IMR-90 (cell line): ENCODE results near the gene ZBTB24. TPM values are rescaled to one million over a fixed set of nuclear protein-coding genes. Genes with fewer than 3 reads are reported as not detected.

ENCODE experiments used
- ATAC-seq: fragments of 200-7000 bp; cut with Tn5 transposase; 2 replicates; pipeline ENCODE4 v1.9.1; 2020; ENCODE audit warnings: low read depth, mild to moderate bottlenecking, moderate library complexity
- BruUV-seq: library from RNA; stranded (reverse); fragments of 400-500 nt; replicated peaks from 2 replicates; lab custom pipeline; 2021; lab: Mats Ljungman, UMichigan
- CTCF ChIA-PET: fragments of 300-600 bp; formaldehyde crosslinking; extraction: SDS; loops from one replicate; lab custom pipeline; 2021; ENCODE audit warnings: antibody characterized with exemption; lab: Yijun Ruan, JAX
- POLR2A ChIA-PET: fragments of 300-600 bp; sonication (Branson Sonifier 250); formaldehyde crosslinking; loops from one replicate; lab custom pipeline; 2022; ENCODE audit warnings: antibody characterized with exemption; ENCODE audit not compliant: unreplicated experiment; lab: Charles Lee
- DNase-seq: peaks from one replicate; pipeline ENCODE4 v3.0.0; 2013
- H2AFZ ChIP-seq: replicated peaks from 2 replicates; pipeline ENCODE3; 2013; ENCODE audit warnings: low read length, mild to moderate bottlenecking; ENCODE audit not compliant: poor library complexity
- H2AK5ac ChIP-seq: 2 replicates; pipeline ENCODE4 v1.6.1; 2013; ENCODE audit warnings: low read depth, low read length, inconsistent platforms
- H2AK9ac ChIP-seq: replicated peaks from 2 replicates; pipeline ENCODE3; 2013; ENCODE audit warnings: mild to moderate bottlenecking, low read depth, low read length, moderate library complexity; ENCODE audit not compliant: poor library complexity
- H2BK120ac ChIP-seq: 2 replicates; pipeline ENCODE4 v1.6.1; 2013; ENCODE audit warnings: low read depth, low read length, inconsistent platforms
- H2BK15ac ChIP-seq: 3 replicates; pipeline ENCODE4 v1.6.1; 2013; ENCODE audit warnings: low read depth, low read length, inconsistent platforms
- H2BK20ac ChIP-seq: 2 replicates; pipeline ENCODE4 v1.6.1; 2013; ENCODE audit warnings: low read depth, mild to moderate bottlenecking, inconsistent platforms, low read length, moderate library complexity
- H2BK5ac ChIP-seq: 2 replicates; pipeline ENCODE4 v1.6.1; 2013; ENCODE audit warnings: mild to moderate bottlenecking, low read depth, low read length, inconsistent platforms; ENCODE audit not compliant: poor library complexity, severe bottlenecking
- H3K14ac ChIP-seq: replicated peaks from 2 replicates; pipeline ENCODE4 v1.6.1; 2013; ENCODE audit warnings: low read depth, low read length, inconsistent platforms
- H3K18ac ChIP-seq: 2 replicates; pipeline ENCODE4 v1.6.1; 2013; ENCODE audit warnings: low read depth, low read length, control low read depth
- H3K23ac ChIP-seq: 2 replicates; pipeline ENCODE4 v1.6.1; 2013; ENCODE audit warnings: low read depth, low read length, inconsistent platforms
- H3K27ac ChIP-seq: 2 replicates; pipeline ENCODE4 v1.5.1; 2013; ENCODE audit warnings: mild to moderate bottlenecking, control low read depth, low read length; ENCODE audit not compliant: insufficient read depth
- H3K27me3 ChIP-seq: 2 replicates; pipeline ENCODE4 v1.6.1; 2013; ENCODE audit warnings: low read length; ENCODE audit not compliant: control insufficient read depth, insufficient read depth
- H3K36me3 ChIP-seq: 2 replicates; pipeline ENCODE4 v1.6.1; 2013; ENCODE audit warnings: low read length, mixed read lengths; ENCODE audit not compliant: control insufficient read depth, insufficient read depth
- H3K4ac ChIP-seq: 2 replicates; pipeline ENCODE4 v1.6.1; 2013; ENCODE audit warnings: low read depth, low read length, inconsistent platforms
- H3K4me1 ChIP-seq: 2 replicates; pipeline ENCODE4 v1.6.1; 2013; ENCODE audit warnings: low read length, mixed read lengths; ENCODE audit not compliant: control insufficient read depth, insufficient read depth
- H3K4me2 ChIP-seq: 2 replicates; pipeline ENCODE4 v1.6.1; 2013; ENCODE audit warnings: low read depth, mild to moderate bottlenecking, control low read depth, low read length, moderate library complexity
- H3K4me3 ChIP-seq: 2 replicates; pipeline ENCODE4 v1.5.1; 2013; ENCODE audit warnings: low read depth, mild to moderate bottlenecking, control low read depth, low read length, moderate library complexity; ENCODE audit not compliant: insufficient read depth
- H3K56ac ChIP-seq: 2 replicates; pipeline ENCODE4 v1.6.1; 2013; ENCODE audit warnings: low read length, inconsistent platforms; ENCODE audit not compliant: insufficient read depth; ENCODE audit errors: extremely low read depth
- H3K79me1 ChIP-seq, 2 experiments: 2 replicates each; pipeline ENCODE4 v1.6.1; 2013; ENCODE audit warnings: low read length in 2 of 2, inconsistent platforms in 1 of 2, low read depth in 1 of 2
- H3K9ac ChIP-seq: 2 replicates; pipeline ENCODE4 v1.6.1; 2013; ENCODE audit warnings: low read depth, low read length, control low read depth
- H3K9me1 ChIP-seq: 2 replicates; pipeline ENCODE4 v1.6.1; 2013; ENCODE audit warnings: low read length, inconsistent platforms; ENCODE audit not compliant: insufficient read depth
- H3K9me3 ChIP-seq: 2 replicates; pipeline ENCODE4 v1.6.1; 2013; ENCODE audit warnings: low read length; ENCODE audit not compliant: control insufficient read depth, insufficient read depth
- H4K20me1 ChIP-seq: 2 replicates; pipeline ENCODE4 v1.6.1; 2013; ENCODE audit warnings: low read length, inconsistent platforms; ENCODE audit not compliant: insufficient read depth
- H4K5ac ChIP-seq: 2 replicates; pipeline ENCODE4 v1.6.1; 2013; ENCODE audit warnings: mild to moderate bottlenecking, low read depth, low read length, control low read depth
- H4K8ac ChIP-seq, 2 experiments: 2 replicates each; pipeline ENCODE4 v1.6.1; 2013; ENCODE audit warnings: low read depth in 2 of 2, low read length in 2 of 2, control low read depth in 1 of 2, inconsistent platforms in 1 of 2
- H4K91ac ChIP-seq: 2 replicates; pipeline ENCODE4 v1.6.1; 2013; ENCODE audit warnings: low read depth, low read length, inconsistent platforms; ENCODE audit not compliant: insufficient read depth
- BHLHE40 ChIP-seq: fragments of 150-350 bp; IDR thresholded peaks from 2 replicates; pipeline ENCODE4 v1.6.1; 2016; ENCODE audit warnings: mild to moderate bottlenecking, low read depth, low read length
- CEBPB ChIP-seq: IDR thresholded peaks from 2 replicates; pipeline ENCODE4 v1.6.1; 2012; ENCODE audit warnings: low read depth, low read length, improper control_type of control experiment
- CHD1 ChIP-seq: IDR thresholded peaks from 2 replicates; pipeline ENCODE4 v1.6.1; 2012; ENCODE audit warnings: low read depth, low read length, improper control_type of control experiment
- CTCF ChIP-seq: conservative IDR thresholded peaks from 2 replicates; pipeline ENCODE4 v1.5.1; 2012; ENCODE audit warnings: mild to moderate bottlenecking, low read depth, low read length, improper control_type of control experiment
- ELK1 ChIP-seq: fragments of 150-350 bp; IDR thresholded peaks from 2 replicates; pipeline ENCODE4 v1.6.1; 2016; ENCODE audit warnings: low read depth, mild to moderate bottlenecking, low read length, moderate library complexity, borderline replicate concordance
- FOS ChIP-seq: fragments of 150-350 bp; IDR thresholded peaks from 2 replicates; pipeline ENCODE4 v1.6.1; 2016; ENCODE audit warnings: low read depth, low read length
- MAFK ChIP-seq: IDR thresholded peaks from 2 replicates; pipeline ENCODE4 v1.6.1; 2012; ENCODE audit warnings: low read depth, low read length, improper control_type of control experiment
- MAZ ChIP-seq: IDR thresholded peaks from 2 replicates; pipeline ENCODE4 v1.6.1; 2012; ENCODE audit warnings: low read depth, mild to moderate bottlenecking, low read length, improper control_type of control experiment, moderate library complexity, borderline replicate concordance
- MXI1 ChIP-seq: IDR thresholded peaks from 2 replicates; pipeline ENCODE4 v1.6.1; 2012; ENCODE audit warnings: low read depth, mild to moderate bottlenecking, low read length, moderate library complexity, borderline replicate concordance
- NFE2L2 ChIP-seq: fragments of 150-350 bp; IDR thresholded peaks from 2 replicates; pipeline ENCODE4 v1.6.1; 2016; ENCODE audit warnings: low read depth, mild to moderate bottlenecking, low read length
- POLR2A ChIP-seq: IDR thresholded peaks from 2 replicates; pipeline ENCODE4 v1.6.1; 2012; ENCODE audit warnings: mild to moderate bottlenecking, low read depth, low read length
- RAD21 ChIP-seq: IDR thresholded peaks from 2 replicates; pipeline ENCODE4 v1.6.1; 2012; ENCODE audit warnings: low read length, improper control_type of control experiment
- RCOR1 ChIP-seq: IDR thresholded peaks from 2 replicates; pipeline ENCODE4 v1.6.1; 2012; ENCODE audit warnings: mild to moderate bottlenecking, low read length, improper control_type of control experiment; ENCODE audit not compliant: insufficient replicate concordance
- RFX5 ChIP-seq: IDR thresholded peaks from 2 replicates; pipeline ENCODE4 v1.8.0; 2012; ENCODE audit warnings: low read depth, mild to moderate bottlenecking, low read length, moderate library complexity
- SMC3 ChIP-seq: fragments of 150-350 bp; IDR thresholded peaks from 2 replicates; pipeline ENCODE4 v1.6.1; 2016; ENCODE audit warnings: low read depth, mild to moderate bottlenecking, antibody characterized with exemption, low read length, moderate library complexity
- USF2 ChIP-seq: fragments of 150-350 bp; IDR thresholded peaks from 2 replicates; pipeline ENCODE4 v1.6.1; 2017; ENCODE audit warnings: mild to moderate bottlenecking, antibody characterized with exemption, low read length, low read depth
- WGBS, 2 experiments: methylation state at CpG; one replicate each; pipeline versions ENCODE4 v1.1.5 to v1.1.7; 2013; ENCODE audit warnings: missing lambda C conversion rate in 2 of 2; ENCODE audit not compliant: insufficient read length in 1 of 2; ENCODE audit errors: extremely low coverage in 2 of 2; 5-methylcytosine and 5-hydroxymethylcytosine counted together
- dilution Hi-C: fragments of 300-500 bp; cut with HindIII; formaldehyde crosslinking; loops from one replicate; pipeline ENCODE4 v1.14.3; 2018; ENCODE audit warnings: low sequenced_read_pairs; ENCODE audit not compliant: unreplicated experiment
- in situ Hi-C: fragments of 300-500 bp; cut with MboI; formaldehyde crosslinking; loops from 3 replicates; pipeline ENCODE4 v1.14.3; 2019; ENCODE audit warnings: low sequenced_read_pairs, inconsistent platforms, mixed read lengths
- intact Hi-C: fragments of 100-400 bp; cut with micrococcal nuclease; formaldehyde crosslinking; loops from 2 replicates; pipeline ENCODE4 v1.10.0; 2022
- polyA plus RNA-seq, 3 experiments: library from polyadenylated mRNA; depleted of rRNA; stranded (reverse); fragments of >200 nt; gene quantifications; 2 replicates each; pipeline ENCODE4 v1.2.3, GENCODE V29; 2012; ENCODE audit warnings: low replicate concordance in 1 of 3
- total RNA-seq: library from RNA; depleted of rRNA; stranded (reverse); fragments of >200 nt; gene quantifications from 2 replicates; pipeline ENCODE4 v1.2.3, GENCODE V29; 2012

ZBTB24 gene
- total and polyA plus RNA-seq, 2 of the 4 experiments (the other 2 are of a cell fraction): 2.3 to 7.9 TPM

GRCh38 chr6:109447878-109448555 is 35.0 kb downstream of the ZBTB24 start:
- Histone ChIP-seq H2BK15ac (no peak overlapping the region), H3K9me3 (no peaks in the 10 kb centered on the region), H2AK5ac (no peak overlapping the region), H2BK120ac (no peak overlapping the region), H3K9me1 (peaks cover 16% of the 10 kb centered on the region; the same call in 1 of the 2 replicates), H3K4me2 (no peak overlapping the region), H3K36me3 (peaks cover 70% of the 10 kb centered on the region), H3K79me1 (peaks cover 3 to 24% of the 10 kb centered on the region in 2 experiments), H3K27ac (no peak overlapping the region), H3K4me1 (no peaks in the 10 kb centered on the region), H3K18ac (no peak overlapping the region), H3K23ac (no peak overlapping the region), H2AK9ac (no peak overlapping the region), H3K9ac (no peak overlapping the region), H3K56ac (no peak overlapping the region), H3K4me3 (no peak overlapping the region), H2AFZ (no peak overlapping the region), H4K20me1 (peaks cover 7% of the 10 kb centered on the region; the same call in 1 of the 2 replicates), H3K14ac (no peak overlapping the region), H4K91ac (no peak overlapping the region), H2BK20ac (no peak overlapping the region), H2BK5ac (no peak overlapping the region), H3K27me3 (no peaks in the 10 kb centered on the region), H4K5ac (no peak overlapping the region), H4K8ac (no peak overlapping the region), H3K4ac (no peak overlapping the region)
- DNase-seq: no peak
- intact Hi-C loops (no loop called here), dilution Hi-C loops (no loop called here), in situ Hi-C loops (no loop called here)
- ChIA-PET CTCF (no interaction called here), POLR2A (no interaction called here)
- no peak for TF ChIP-seq CHD1
- TF ChIP-seq FOS: no peak
- TF ChIP-seq MAZ: no peak
- no peak for TF ChIP-seq POLR2A
- no peak for TF ChIP-seq NFE2L2
- no peak for TF ChIP-seq MXI1
- no peak for TF ChIP-seq USF2
- no peak for TF ChIP-seq ELK1
- no peak for TF ChIP-seq RCOR1
- no peak for TF ChIP-seq RAD21
- no peak for TF ChIP-seq CEBPB
- TF ChIP-seq SMC3: no peak
- no peak for TF ChIP-seq CTCF
- no peak for TF ChIP-seq RFX5
- no peak for TF ChIP-seq MAFK
- no peak for TF ChIP-seq BHLHE40
- peak; percentile 13; the same call in 1 of the 2 replicates for ATAC-seq
- no TSS peak for BruUV-seq
- no CpG with 5 or more reads among the region's 8 CpGs for WGBS, 2 experiments
